ENCODE measurements around the gene TPCN1. TPM values are rescaled to one million over a fixed set of nuclear protein-coding genes. Genes with fewer than 3 reads are reported as not detected.

TPCN1 gene
- 10 to 100 TPM; 18.9 to 30.8 TPM for total RNA-seq
- 15.6 TPM for polyA plus RNA-seq (2013, experiment 1 of 2)
- polyA plus RNA-seq (2013, experiment 2 of 2) = 14.2 TPM
- long read RNA-seq, experiment 1, full-length matches to known transcripts = 1 of 8 reads
- long read RNA-seq, experiment 1, partial matches to known transcripts = 2 of 8 reads
- long read RNA-seq, experiment 1, other reads (novel, unspliced or antisense) = 5 of 8 reads
- long read RNA-seq, experiment 2, full-length matches to known transcripts = 13 of 35 reads
- long read RNA-seq, experiment 2, partial matches to known transcripts = 8 of 35 reads
- long read RNA-seq, experiment 2, other reads (novel, unspliced or antisense) = 14 of 35 reads
- long read RNA-seq, experiment 3, full-length matches to known transcripts = 16 of 39 reads
- long read RNA-seq, experiment 3, partial matches to known transcripts = 5 of 39 reads
- long read RNA-seq, experiment 3, other reads (novel, unspliced or antisense) = 18 of 39 reads
- long read RNA-seq, experiment 4, partial matches to known transcripts = 0 of 1 reads
- long read RNA-seq, experiment 4, other reads (novel, unspliced or antisense) = 1 of 1 reads

- Mint-ChIP-seq H3K4me3 (peak within 1 kb of the TSS; percentile 73), H3K27ac (peak within 1 kb of the TSS; percentile 88), H3K4me1 (peaks cover 16% of the 10 kb centered on the region), H3K27me3 (ENCODE audit: insufficient read depth) (no peaks in the 10 kb centered on the region), H3K9me3 (no peaks in the 10 kb centered on the region), H3K36me3 (ENCODE audit: low read depth) (no peaks in the 10 kb centered on the region)
- Histone ChIP-seq H3K9ac (ENCODE audit: extremely low read depth, low read length, poor library complexity, severe bottlenecking) (peak within 1 kb of the TSS; percentile 80), H3K36me3 (ENCODE audit: control insufficient read depth, insufficient read depth, low read length) (no peaks in the 10 kb centered on the region), H3K9me3 (ENCODE audit: control insufficient read depth, low read length) (no peaks in the 10 kb centered on the region), H3K4me1 (ENCODE audit: control insufficient read depth, insufficient read depth, low read length) (peaks cover 4% of the 10 kb centered on the region), H3K27ac (ENCODE audit: low read depth, low read length) (peak within 1 kb of the TSS; percentile 75), H3K4me3 (ENCODE audit: low read length) (peak within 1 kb of the TSS; percentile 89), H3K27me3 (ENCODE audit: control insufficient read depth, insufficient read depth, low read length, poor library complexity, severe bottlenecking) (no peaks in the 10 kb centered on the region)
- TF ChIP-seq, protein P1, sequence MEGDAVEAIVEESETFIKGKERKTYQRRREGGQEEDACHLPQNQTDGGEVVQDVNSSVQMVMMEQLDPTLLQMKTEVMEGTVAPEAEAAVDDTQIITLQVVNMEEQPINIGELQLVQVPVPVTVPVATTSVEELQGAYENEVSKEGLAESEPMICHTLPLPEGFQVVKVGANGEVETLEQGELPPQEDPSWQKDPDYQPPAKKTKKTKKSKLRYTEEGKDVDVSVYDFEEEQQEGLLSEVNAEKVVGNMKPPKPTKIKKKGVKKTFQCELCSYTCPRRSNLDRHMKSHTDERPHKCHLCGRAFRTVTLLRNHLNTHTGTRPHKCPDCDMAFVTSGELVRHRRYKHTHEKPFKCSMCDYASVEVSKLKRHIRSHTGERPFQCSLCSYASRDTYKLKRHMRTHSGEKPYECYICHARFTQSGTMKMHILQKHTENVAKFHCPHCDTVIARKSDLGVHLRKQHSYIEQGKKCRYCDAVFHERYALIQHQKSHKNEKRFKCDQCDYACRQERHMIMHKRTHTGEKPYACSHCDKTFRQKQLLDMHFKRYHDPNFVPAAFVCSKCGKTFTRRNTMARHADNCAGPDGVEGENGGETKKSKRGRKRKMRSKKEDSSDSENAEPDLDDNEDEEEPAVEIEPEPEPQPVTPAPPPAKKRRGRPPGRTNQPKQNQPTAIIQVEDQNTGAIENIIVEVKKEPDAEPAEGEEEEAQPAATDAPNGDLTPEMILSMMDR (conservative IDR thresholded peaks at IDR 0.05) = peak; percentile 49
- 0% methylated on average over 10 to 68 of the region's 68 CpGs for WGBS, 2 experiments (ENCODE audit: insufficient coverage in 1 of 2, insufficient read length in 1 of 2)
- DNase-seq = peak; percentile 100
Observed at GRCh38 chr12:113221181-113221996, at the start of gene TPCN1. TPCN1 (plus strand) TSS chr12:113221464; CDS start chr12:113226853, 5,389 bp downstream.

- Histone ChIP-seq H3K36me3 (ENCODE audit: control insufficient read depth, insufficient read depth, low read length) (peaks cover 64% of the 10 kb centered on the region), H3K9me3 (ENCODE audit: control insufficient read depth, low read length) (no peaks in the 10 kb centered on the region), H3K27me3 (ENCODE audit: control insufficient read depth, insufficient read depth, low read length, poor library complexity, severe bottlenecking) (no peaks in the 10 kb centered on the region), H3K4me1 (ENCODE audit: control insufficient read depth, insufficient read depth, low read length) (no peaks in the 10 kb centered on the region), H3K4me3 (ENCODE audit: low read length) (no peak overlapping the region), H3K27ac (ENCODE audit: low read depth, low read length) (no peak overlapping the region), H3K9ac (ENCODE audit: extremely low read depth, low read length, poor library complexity, severe bottlenecking) (no peak overlapping the region)
- Mint-ChIP-seq H3K4me1 (no peaks in the 10 kb centered on the region), H3K27ac (no peak overlapping the region), H3K4me3 (no peak overlapping the region), H3K27me3 (ENCODE audit: insufficient read depth) (no peaks in the 10 kb centered on the region), H3K9me3 (no peaks in the 10 kb centered on the region), H3K36me3 (ENCODE audit: low read depth) (peaks cover 71% of the 10 kb centered on the region)
- 96 to 98% methylated on average over 5 to 9 of the region's 9 CpGs for WGBS, 2 experiments (ENCODE audit: insufficient coverage in 1 of 2, insufficient read length in 1 of 2)
- TF ChIP-seq, protein P1 (conservative IDR thresholded peaks at IDR 0.05) = no peak
- no peak for DNase-seq
Observed at GRCh38 chr12:113171543-113171942, 49.7 kb upstream of the TPCN1 start.

DNA sequence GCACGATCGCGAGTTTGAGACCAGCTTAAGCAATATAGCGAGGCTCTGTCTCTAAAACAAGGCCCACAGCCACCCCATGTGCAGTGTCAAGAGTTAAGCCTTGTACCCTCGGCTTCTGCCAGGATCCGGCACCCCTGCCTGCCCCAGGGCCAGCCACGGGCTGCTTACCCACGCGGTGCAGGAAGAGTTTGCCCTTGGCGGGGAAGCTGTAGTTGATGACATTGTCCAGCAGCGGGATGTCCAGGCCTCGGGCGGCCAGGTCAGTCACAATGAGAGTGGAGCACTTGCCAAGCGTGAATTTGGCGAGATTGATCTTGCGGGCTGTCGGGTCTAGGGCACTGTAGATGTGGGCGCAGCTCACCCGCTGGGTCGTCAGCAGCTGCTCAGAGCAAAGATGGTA is 49.1 kb upstream of the TPCN1 start:
- H3K27ac Mint-ChIP-seq = peak overlapping the region; percentile 64
- Histone ChIP-seq H3K4me3 (ENCODE audit: low read length) (no peak overlapping the region), H3K9ac (ENCODE audit: extremely low read depth, low read length, poor library complexity, severe bottlenecking) (no peak overlapping the region), H3K27me3 (ENCODE audit: control insufficient read depth, insufficient read depth, low read length, poor library complexity, severe bottlenecking) (no peaks in the 10 kb centered on the region), H3K36me3 (ENCODE audit: control insufficient read depth, insufficient read depth, low read length) (peaks cover 68% of the 10 kb centered on the region), H3K4me1 (ENCODE audit: control insufficient read depth, insufficient read depth, low read length) (no peaks in the 10 kb centered on the region), H3K9me3 (ENCODE audit: control insufficient read depth, low read length) (no peaks in the 10 kb centered on the region), H3K27ac (ENCODE audit: low read depth, low read length) (no peak overlapping the region)
- H3K27me3 Mint-ChIP-seq (ENCODE audit: insufficient read depth) = no peaks in the 10 kb centered on the region
- DNase-seq = no peak
- no peaks in the 10 kb centered on the region for H3K9me3 Mint-ChIP-seq
- no peaks in the 10 kb centered on the region for H3K4me1 Mint-ChIP-seq
- H3K36me3 Mint-ChIP-seq (ENCODE audit: low read depth) = peaks cover 73% of the 10 kb centered on the region
- TF ChIP-seq, protein P1 (conservative IDR thresholded peaks at IDR 0.05) = no peak
- WGBS, 2 experiments (ENCODE audit: insufficient coverage in 1 of 2, insufficient read length in 1 of 2) = 96% methylated on average over 17 to 20 of the region's 20 CpGs
- H3K4me3 Mint-ChIP-seq = no peak overlapping the region

All from endodermal cell (in vitro differentiated cells).